ENCODE results near the gene CKAP5.
"Not testable (repeated sequence)": the region's sequence is repeated elsewhere in the genome, so short reads cannot be mapped to it uniquely, and the experiment has no call there.

Gene CKAP5

GRCh38 chr11:46722566-46723358 is 123.3 kb downstream of the CKAP5 start:
- no peak for DNase-seq (ENCODE audit: extremely low read depth, low read depth)

GRCh38 chr11:46721286-46721685 is 124.8 kb downstream of the CKAP5 start:
- no peak for DNase-seq (ENCODE audit: extremely low read depth, low read depth)
- TF ChIP-seq CTCF (IDR thresholded peaks at IDR 0.05; ENCODE audit: low read depth, low read length), result no peak

More at GRCh38 chr11:46722566-46723358, 123.3 kb downstream of the CKAP5 start:
- TF ChIP-seq CTCF (IDR thresholded peaks at IDR 0.05; ENCODE audit: low read depth, low read length), result no peak

GRCh38 chr11:46719543-46720218 is 126.4 kb downstream of the CKAP5 start:
- TF ChIP-seq CTCF (IDR thresholded peaks at IDR 0.05; ENCODE audit: low read depth, low read length), result no peak
- no peak for DNase-seq (ENCODE audit: extremely low read depth, low read depth)

- DNase-seq (ENCODE audit: extremely low read depth, low read depth), result no peak
- no peak for TF ChIP-seq CTCF (IDR thresholded peaks at IDR 0.05; ENCODE audit: low read depth, low read length)
These were observed 127.0 kb downstream of the CKAP5 start, which contains the start of gene F2 for GRCh38 chr11:46719048-46719542. F2 (plus strand) TSS chr11:46719213; CDS start chr11:46719236, 23 bp downstream.

- no peak for DNase-seq (ENCODE audit: extremely low read depth, low read depth)
- TF ChIP-seq CTCF (IDR thresholded peaks at IDR 0.05; ENCODE audit: low read depth, low read length), result no peak
These were observed 127.7 kb downstream of the CKAP5 start for GRCh38 chr11:46718155-46719019.

GRCh38 chr11:46717825-46718154 is 128.3 kb downstream of the CKAP5 start:
- DNase-seq (ENCODE audit: extremely low read depth, low read depth), result not testable (repeated sequence)

GRCh38 chr11:46712874-46713576 is 133.1 kb downstream of the CKAP5 start:
- TF ChIP-seq CTCF (IDR thresholded peaks at IDR 0.05; ENCODE audit: low read depth, low read length), result no peak
- DNase-seq (ENCODE audit: extremely low read depth, low read depth), result no peak

All from AG09319 (cell line).